Dermis microvascular lymphatic vessel endothelial cell (primary cell): ENCODE results near the gene ILDR1. TPM values are rescaled to one million over a fixed set of nuclear protein-coding genes. Genes with fewer than 3 reads are reported as not detected.
A peak's percentile ranks its signal among the peaks of the same experiment; 100 is the strongest.
"Not testable (repeated sequence)": the region's sequence is repeated elsewhere in the genome, so short reads cannot be mapped to it uniquely, and the experiment has no call there.

Experiments
- DNase-seq, 2 donors: peaks; one replicate each; pipeline versions ENCODE4 v3.0.0 to v3.0.0-alpha.2; 2010; ENCODE audit warnings: low read depth in 2 of 2
- total RNA-seq: library from RNA; depleted of rRNA; stranded (reverse); fragments of >200 nt; gene quantifications from 2 replicates; pipeline ENCODE4 v1.2.1, GENCODE V29; 2014

Gene ILDR1
- total RNA-seq, result not detected in 2 replicates

DNA sequence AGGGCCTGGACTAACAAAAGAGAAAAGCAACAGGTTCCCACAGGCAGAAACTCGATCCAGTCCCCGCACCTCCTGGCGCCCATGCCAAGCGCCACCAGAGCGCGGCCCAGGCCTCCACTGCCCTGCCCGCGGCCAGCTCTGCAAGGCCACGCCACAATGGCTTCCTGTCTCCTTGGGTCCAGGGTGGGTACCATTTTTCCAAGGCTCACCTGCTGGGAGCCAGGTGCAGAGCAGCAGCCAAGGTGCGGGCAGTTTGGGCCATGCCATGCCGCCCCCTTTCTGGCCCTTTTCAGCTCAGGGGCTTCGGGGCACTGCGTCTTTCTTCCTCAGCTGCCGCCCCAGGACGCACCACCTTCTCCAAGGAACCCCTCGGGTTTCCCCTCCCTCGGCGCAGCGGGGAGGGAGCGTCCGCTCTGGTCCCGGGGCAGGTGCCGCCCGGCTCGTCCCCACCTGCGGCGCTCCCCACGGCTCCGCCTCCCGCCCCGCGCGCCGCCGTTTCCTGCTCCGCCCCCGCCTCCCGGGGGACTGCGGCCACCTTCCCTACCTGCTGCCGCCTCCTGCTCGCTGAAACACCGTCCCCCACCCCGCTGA, at the start of gene ILDR1:
Gene ILDR1 (minus strand): TSS at position 437 of the 591 bp plus-strand sequence. CDS start 170 bp downstream, at position 267.
- no peak for DNase-seq

DNA sequence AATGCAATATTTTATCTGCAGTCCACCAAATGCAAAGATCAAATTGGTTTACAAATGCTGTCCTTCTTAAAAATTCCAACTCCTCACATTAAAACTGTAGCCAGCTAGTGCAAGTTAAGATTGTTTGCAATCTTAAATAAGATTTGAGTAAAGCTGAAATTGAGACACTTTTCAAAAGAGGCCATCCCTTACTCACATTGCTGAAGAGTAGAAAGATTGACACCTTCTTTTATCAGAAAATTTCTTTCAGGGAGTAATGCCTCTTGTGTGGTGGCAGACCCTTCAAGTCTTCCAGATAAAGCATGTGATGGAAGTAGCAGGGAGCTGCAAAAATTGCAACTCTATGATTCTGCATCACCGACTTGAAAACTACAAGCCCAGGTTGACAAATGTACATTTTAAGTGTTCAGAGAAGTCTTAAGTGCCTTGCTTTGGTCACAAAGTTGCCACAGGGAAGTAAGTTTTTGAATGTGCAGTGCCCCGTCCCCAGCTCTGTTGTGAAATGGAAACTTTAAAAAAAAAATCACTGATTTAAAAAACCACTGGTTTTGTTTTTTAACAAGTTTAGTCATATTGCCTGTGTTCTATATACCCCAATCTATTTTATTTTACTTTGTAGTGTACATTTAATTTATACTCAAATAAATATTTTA, 45.7 kb upstream of the ILDR1 start:
- DNase-seq, result no peak

DNA sequence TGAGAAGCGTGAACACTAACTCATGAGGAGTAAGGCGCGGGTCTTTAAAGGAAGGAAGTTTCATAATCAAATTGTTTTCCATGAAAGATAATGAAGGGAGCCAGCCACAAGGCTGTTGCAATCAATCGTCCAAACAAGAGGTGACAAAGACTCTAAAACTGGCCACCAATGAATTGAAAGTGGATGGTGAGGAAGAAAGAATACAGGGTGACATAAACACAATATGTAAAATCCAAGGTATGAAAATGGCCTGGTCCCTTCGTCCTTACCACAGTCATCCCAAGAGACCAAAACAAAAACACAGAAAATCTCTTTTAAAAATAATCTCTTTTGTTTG, 45.1 kb upstream of the ILDR1 start:
- no peak for DNase-seq

DNA sequence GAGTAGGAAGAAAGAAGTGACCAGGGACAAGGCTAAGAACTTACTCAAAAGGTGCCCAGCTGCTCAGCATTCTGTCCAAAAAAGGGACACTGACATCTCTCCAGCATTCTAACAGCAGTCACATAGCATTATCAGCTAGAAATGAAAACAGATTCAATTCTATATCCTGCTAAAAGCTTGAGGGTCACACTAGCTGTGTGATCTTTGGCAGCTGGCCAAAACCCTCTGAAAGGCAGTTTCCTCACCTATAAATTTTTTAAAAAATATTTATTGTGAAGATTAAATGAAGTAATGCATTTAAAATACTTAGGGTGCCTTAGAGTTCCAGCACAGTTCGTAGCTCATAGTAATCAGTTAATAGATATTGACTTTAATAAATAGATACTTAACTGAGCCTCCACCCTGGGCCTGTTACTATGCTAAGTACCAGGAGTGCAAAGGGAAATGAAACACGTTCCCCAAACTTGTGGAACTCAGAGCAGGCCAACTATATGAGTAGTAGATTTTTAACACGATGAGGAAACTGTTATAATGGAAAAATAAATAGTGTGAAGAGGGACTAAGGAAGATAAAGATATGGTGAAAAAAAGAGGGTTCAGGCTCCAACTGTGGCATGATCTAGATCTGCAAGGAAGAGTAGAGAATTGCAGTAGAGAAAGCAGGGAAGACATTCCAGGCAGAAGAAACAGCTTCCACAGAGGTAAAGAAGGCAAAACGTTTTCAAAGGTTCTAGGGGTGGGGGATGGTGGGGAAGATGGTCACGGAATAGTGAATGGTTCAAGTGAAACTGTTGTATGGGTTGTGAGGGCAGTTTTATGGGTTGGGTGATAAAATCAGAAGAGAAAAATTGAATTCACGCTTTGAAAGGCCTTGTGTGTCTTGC, 44.5 kb upstream of the ILDR1 start:
- peak; percentile 60 to 70 for DNase-seq

DNA sequence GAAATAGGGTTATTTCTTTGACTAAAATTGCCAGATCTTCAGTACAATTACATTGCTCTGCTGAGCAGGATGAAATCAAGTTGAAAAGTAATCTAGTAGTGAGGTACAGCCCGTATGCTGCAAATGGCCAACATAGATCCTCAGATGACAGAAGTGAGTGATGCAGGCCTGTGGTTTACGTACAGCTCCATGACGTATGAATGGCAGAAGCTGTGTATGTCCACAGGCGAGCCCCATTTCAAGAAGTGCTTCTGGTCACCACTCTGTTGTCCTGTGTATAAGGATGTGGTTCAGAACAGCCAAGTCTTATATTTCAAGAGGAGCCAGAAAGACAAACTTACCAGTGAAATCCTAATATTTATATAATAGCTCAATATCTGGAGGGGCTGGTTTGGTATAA, 42.3 kb upstream of the ILDR1 start:
- DNase-seq, result no peak

DNA sequence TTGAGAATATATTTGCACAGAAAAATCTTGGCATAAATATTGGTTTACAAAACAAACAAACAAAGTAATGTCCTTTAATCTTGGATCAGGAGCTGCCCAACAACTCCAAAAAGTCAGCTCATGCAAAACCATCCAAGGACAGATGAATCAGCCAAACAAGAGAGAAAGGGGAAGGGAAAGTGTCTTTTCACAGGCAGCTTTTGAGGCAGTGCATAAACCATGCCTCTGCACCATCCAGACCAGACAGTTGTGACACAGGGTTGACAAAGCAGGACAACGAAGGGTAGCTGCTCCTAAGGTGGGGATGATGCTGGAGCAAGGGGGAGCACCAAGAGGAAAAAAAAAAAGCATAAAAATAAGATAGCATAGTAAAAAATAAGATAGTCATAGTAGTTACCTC, 41.9 kb upstream of the ILDR1 start:
- no peak for DNase-seq

DNA sequence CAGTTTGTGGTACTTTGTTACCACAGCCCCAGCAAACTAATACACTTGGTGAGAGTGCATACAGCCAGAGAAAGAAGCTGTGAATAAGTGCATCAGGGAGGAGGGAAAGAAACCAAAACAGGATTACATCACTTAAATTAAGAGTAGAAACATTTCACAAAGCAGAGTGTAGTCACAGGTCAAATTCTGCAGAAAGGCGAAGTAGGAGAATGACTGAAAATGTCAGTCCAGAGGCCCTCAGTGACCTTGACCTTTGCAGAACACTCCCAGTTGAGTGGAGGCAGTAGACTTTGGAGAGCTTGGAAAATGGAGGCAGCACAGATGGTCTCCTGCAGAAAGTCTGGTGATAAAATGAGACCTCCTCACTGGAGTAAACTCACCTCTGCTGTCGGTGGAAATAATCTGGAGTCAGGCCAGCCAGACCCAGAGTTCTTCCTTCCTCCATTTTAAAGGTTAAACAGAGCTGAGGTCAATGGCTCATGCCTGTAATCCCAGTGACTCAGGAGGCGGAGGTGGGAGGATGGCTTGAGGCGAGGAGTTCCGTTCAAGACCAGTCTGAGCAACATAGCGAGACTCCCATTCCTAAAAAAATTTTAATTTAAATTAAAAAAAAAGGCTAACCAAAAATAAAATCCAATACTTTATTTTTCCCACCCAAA, 38.1 kb upstream of the ILDR1 start:
- no peak for DNase-seq

DNA sequence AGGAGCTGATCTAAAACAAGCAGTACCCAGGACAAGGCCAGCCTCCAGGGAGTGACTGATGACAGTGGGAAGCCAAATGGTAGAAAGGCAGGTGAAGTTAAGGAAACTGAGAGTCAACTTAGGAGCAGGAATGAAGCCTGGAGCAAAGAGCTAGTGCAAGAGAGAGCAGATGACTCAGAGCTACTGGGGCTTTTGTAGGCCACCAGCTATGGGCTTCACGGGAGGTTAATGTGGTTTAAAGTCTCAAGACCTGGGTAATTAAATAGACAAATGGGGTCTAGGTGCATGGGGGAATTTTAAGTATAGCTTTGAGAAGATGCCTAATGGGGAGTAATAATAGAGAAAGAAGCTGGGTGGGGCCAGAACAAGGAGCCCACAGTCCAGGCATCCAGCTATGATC, 36.2 kb upstream of the ILDR1 start:
- DNase-seq, result no peak

DNA sequence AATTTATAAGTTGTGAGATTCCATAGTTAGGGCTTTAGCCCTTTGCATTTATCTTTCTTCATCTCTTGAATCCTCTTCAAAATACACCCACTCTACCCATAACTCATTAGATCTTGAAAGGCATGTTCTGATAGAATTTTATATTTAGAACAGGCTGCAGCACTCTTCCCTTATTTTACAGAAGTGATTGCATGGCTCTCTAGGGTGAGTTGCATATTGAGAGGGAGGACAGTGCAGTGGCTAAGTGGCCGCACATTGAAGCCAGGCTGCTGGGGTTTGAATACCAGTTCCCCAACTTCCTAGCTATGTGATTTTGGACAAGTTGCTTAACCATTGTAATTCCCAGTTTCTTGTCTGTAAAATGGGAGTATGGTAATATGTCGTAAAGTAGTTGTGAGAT, 35.6 kb upstream of the ILDR1 start:
- DNase-seq, result no peak

DNA sequence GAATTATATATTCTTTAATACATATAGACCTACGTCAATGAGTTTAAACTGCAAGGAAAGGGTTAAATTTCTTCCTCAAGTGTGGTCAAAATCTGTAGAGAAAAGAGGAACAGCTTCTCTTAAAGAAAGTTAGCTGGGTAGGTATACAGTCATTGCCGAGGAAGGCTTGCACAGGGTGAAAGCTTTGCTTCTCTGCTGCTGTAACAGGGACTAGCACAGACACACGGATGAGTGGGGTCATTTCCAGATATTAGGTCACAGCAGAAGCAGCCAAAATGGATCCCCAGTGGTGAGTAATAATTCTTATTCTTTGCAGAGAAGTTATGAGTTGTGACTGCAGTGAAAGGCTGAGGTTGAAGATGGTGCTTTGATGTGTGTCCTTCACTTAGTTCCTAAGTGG, 33.2 kb upstream of the ILDR1 start, which contains the start of gene CD86:
Gene CD86 (plus strand): TSS at position 148 of the 400 bp plus-strand sequence. CDS start 128 bp downstream, at position 276.
- DNase-seq, result no peak

DNA sequence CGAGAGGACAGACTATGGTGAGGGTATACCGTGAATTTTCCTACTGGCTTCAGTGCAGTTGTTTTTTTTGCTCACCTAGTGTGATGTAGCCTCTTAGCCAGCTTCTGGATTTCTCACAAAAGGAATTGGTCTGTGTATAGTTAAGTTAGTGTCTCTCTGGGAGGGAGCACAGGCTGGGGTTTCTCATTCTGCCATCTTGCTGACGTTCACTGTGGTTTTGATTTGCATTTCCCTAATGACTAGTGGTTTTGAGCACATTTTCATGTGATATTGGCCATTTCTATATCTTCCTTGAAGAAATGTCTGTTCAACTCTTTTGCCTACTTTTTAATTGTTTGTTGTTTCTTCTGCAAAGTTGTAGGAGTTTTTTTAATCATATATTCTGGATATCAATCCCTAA, 30.9 kb upstream of the ILDR1 start:
- DNase-seq, result no peak

DNA sequence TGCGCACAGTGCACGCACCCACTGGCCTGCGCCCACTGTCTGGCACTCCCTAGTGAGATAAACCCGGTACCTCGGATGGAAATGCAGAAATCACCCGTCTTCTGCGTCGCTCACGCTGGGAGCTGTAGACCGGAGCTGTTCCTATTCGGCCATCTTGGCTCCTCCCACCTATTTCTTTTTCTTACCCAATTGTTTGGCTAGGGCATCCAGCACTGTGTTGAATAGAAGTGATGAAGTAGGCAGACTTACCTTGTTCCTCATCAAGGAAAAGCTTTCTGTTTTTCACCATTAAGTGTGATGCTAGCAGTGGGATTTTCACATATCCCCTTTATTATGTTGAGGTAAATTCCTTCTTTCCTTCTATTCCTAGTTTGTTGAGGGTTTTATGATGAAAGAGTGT, 25.7 kb upstream of the ILDR1 start:
- not testable (repeated sequence) for DNase-seq

DNA sequence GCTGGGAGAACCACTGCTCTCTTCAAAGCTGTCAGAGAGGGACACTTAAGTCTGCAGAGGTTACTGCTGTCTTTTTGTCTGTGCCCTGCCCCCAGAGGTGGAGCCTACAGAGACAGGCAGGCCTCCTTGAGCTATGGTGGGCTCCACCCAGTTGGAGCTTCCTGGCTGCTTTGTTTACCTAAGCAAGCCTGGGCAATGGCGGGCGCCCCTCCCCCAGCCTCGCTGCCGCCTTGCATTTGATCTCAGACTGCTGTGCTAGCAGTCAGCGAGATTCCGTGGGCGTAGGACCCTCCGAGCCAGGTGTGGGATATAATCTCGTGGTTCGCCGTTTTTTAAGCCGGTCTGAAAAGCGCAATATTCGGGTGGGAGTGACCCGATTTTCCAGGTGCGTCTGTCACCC, 25.2 kb upstream of the ILDR1 start:
- not testable (repeated sequence) for DNase-seq

DNA sequence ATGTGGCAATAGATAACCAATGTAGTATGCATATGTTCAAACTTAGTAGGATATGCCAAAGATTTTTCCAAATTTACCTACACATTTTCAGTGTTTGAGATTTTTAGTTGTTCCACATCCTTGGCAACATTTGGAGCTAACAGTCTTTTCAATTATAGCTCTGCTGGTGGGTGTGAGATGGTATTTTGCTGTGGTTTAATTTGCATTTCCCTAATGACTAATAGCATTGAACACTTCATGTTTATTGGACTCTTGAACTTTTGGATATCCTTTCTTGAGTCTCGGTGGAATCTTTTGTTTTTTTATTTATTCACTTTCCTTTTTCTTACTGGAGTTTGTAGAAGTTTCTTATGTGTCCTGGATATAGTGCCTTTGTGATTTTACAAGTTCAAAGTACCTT, 11.0 kb upstream of the ILDR1 start:
- DNase-seq, result no peak

DNA sequence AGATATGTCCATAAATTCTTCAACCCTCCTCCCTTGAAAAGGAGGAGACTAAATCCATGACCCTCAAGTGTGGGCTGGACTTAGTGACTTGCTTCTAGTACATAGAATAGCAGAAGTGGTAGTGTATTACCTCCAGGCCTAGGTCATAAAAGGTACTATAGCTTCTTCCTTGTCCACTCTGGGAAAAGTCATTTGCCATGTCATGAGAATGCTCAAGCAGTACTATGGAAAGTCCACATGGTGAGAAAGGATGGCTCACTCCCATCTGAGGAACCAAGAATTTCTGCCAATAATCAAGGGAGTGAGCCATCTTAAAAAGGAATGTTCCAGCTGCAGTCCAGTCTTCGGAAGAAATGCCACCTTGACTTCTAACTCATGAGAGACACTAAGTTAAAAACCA, 10.5 kb upstream of the ILDR1 start:
- no peak for DNase-seq

DNA sequence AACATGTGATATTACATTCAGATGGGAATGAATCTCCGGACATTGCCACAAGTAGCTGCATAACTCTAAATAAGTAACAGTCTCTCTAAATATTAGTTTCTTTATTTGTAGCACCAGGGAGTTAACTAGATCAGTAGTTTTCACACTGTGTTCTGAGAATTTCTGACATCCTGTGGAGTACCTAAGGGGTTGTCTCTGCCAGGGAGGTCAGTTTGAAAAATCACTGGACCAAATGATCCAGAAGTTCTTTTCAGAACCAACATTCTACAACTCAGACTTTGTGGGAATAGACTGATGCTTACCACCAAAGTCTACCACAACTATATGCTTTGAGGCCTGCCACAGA, 9.0 kb upstream of the ILDR1 start:
- DNase-seq, result no peak

DNA sequence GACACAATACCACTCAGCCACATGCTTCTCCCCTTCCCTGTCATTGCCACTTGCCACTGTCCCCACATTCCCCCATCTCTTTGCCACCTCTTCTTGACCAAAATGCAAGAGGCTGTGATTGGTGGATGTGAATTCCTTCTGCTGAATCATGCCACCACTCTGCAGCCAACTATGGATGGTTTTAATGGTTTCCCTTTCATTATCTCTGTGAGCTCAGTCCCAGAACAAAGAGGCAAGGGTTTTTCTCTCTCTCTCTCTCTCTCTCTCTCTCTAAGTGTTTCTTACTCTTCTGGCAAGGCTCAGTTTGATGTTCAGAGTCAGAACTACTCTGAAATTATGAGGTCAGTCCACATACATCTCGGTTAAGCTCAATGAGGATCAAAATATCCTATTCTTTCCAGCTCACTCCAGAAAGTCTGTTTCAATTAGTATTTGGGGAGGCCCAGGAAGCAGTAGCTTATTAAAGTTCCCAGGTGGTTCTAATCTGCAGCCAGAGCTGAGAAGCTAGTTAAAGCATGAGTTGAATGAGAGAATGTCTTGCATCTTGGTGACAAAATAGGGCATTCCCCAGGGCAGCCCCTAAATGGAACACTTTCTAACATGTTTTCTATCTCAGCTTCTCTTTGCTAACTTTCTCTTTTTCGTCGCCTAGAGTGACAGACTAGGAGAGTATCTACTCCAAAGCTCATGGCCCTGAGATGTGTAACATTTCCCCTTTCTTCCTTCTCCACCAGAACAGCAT, 8.5 kb upstream of the ILDR1 start:
- no peak for DNase-seq

DNA sequence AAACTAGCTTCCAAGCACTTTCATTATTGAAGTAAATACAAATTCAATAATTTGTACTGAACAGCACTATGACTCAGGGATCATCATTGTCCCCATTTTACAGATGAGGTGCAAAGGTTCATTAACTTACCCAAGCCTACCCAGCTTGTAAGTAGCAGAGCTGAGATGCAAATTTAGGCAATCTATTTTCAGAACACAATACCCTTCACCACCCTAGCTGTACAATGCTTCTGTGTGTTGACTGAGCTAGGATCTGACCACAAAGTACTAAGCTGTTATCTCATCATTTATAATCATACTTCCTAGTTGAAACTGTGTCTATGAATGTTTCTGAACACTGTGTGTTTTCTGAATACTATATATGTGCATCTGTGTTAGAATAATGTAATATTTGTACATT, 3.2 kb upstream of the ILDR1 start:
- DNase-seq, result no peak

DNA sequence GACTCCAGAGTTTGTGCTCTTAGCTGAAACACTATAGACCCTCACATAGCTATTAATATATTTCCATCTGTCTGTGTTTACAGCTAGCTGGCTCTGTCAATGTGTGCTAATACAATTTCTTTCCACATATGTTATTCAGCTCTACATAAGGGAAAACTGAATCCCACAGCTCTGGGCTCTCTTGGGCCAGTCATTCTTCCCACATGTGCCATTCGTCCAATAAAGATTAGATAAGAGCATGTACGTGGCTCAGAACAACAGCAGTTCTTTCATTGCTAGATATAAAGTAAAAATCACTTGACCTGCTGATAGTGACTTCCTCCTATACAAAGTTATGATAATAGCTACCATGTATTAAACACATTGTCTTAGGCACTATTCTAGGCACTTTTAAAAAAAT, 2.8 kb upstream of the ILDR1 start:
- DNase-seq, result no peak

DNA sequence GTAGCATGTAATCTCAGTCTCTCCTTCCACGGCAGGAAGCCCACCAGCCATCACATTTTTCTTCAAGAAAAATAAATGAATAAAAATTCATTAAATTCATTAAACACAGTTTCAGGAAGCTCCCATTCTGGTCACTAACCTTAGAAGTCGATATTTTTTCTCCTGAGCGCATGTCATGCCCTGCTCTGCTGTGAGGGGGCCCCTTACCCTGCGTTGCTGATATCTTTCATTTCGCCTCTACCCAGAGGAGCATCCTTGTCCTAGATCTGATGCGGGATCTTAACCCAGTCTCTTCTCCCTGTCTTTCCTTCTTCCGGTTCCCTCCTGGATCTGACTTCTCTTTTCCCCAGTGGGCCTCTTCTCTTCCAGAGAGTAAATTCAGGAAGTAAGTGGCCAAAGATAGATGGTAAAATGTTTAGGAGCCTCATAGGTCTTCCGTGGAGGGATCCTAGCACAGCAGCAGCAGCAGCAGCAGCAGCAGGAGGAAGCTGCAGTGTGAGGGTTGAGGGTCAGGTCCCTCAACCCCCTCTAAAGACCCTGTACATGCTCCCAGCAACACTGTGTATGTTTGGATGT, 1.4 kb upstream of the ILDR1 start:
- DNase-seq, result no peak

DNA sequence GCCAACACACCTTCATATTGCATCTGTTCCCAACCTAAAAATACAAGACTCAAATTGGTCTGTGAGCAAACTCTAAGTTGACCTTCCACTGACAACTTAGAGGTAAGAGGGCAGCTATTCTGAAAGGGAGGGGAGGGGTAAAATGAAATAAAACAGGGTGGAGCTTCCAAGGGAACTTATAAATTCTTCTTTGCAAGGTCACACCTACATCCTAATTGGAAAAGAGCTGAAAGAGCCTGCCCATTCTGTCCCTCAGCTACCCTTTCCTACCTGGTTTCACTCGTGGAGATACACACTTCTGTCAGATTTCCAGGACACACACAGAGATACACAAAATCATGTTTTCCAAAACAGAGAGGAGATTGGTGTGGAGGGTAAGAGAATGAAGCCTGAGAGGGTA, 1.0 kb downstream of the ILDR1 start:
- no peak for DNase-seq
